Right lobe of liver (tissue), 6 donors: Measurements from ENCODE around the gene BRDT. TPM values are rescaled to one million over a fixed set of nuclear protein-coding genes. Genes with fewer than 3 reads are reported as not detected.

Source experiments
- ATAC-seq, 4 donors: fragments of 200-7000 bp; cut with Tn5 transposase; one replicate each; pipeline ENCODE4 v1.9.1; 2020; ENCODE audit warnings: mild to moderate bottlenecking in 4 of 4, moderate library complexity in 4 of 4
- DNase-seq, 3 donors: peaks; one replicate each; pipeline ENCODE4 v3.0.0-alpha.2; 2020
- H3K27ac ChIP-seq, 3 donors: fragments of 200-600 bp; one replicate each; pipeline ENCODE4 v1.8.0; 2022
- H3K27me3 ChIP-seq, 2 donors: fragments of 200-600 bp; one replicate each; pipeline ENCODE4 v1.8.0; 2022
- H3K36me3 ChIP-seq, 4 donors: fragments of 200-600 bp; sonication (generic) in 1 of 4; one replicate each; pipeline versions ENCODE4 v1.5.1 to v1.8.0; 2017 to 2022; ENCODE audit warnings: control low read depth in 1 of 4
- H3K4me1 ChIP-seq, 4 donors: fragments of 200-600 bp; sonication (generic) in 1 of 4; one replicate each; pipeline versions ENCODE4 v1.5.1 to v1.8.0; 2017 to 2022; ENCODE audit warnings: control low read depth in 1 of 4
- H3K4me3 ChIP-seq, 3 donors: fragments of 200-600 bp; one replicate each; pipeline ENCODE4 v1.8.0; 2022
- H3K9me3 ChIP-seq, 4 donors: fragments of 200-600 bp; sonication (generic) in 1 of 4; one replicate each; pipeline versions ENCODE4 v1.5.1 to v1.8.0; 2017 to 2022; ENCODE audit warnings: control low read depth in 1 of 4
- POLR2A ChIP-seq: fragments of 450-650 bp; IDR thresholded peaks from one replicate; pipeline ENCODE4 v1.6.1; 2017; ENCODE audit warnings: antibody characterized with exemption, mild to moderate bottlenecking
- WGBS: methylation state at CpG from one replicate; pipeline ENCODE4 v1.1.6; 2018; ENCODE audit warnings: low coverage, low lambda C conversion rate; ENCODE audit not compliant: insufficient coverage; ENCODE audit errors: missing lambda C conversion rate; 5-methylcytosine and 5-hydroxymethylcytosine counted together
- intact Hi-C, 2 donors: fragments of 100-400 bp; cut with DNase I; formaldehyde crosslinking; loops; one replicate each; pipeline versions ENCODE4 v1.11.2 to v1.14.1; 2022
- total RNA-seq, 6 experiments: library from RNA; depleted of rRNA in 2 of 6; stranded (reverse); fragments of >200 nt in 2 of 6; fragmentation: NEBNext Ultra II Directional in 3 of 6; extraction: Animal tissue kit (Norgen Biotek cat#: 25700) in 3 of 6; gene quantifications; one replicate each; pipeline versions ENCODE4 v1.1.0 to v1.2.4, GENCODE V29; 2016 to 2023
- TF ChIP-seq, protein P1 (sequence below), 4 donors: fragments of 200-600 bp in 3 of 4; fragments of 450-650 bp in 1 of 4; IDR thresholded peaks; one replicate each; pipeline versions ENCODE4 v1.5.1 to v1.8.0; 2016 to 2022; ENCODE audit warnings: antibody characterized with exemption in 4 of 4, mild to moderate bottlenecking in 2 of 4
- donor health status: DM: no; HTN: yes; CAD: no.
- donor health status: DM: no; HTN: no; CAD: no.
- donor health status: DM: no; HTN: no; CAD: no.
- donor health status: DM: no; HTN: yes; CAD: no.
- donor health status: DM: no; HTN: yes; CAD: no.

Gene BRDT
- total RNA-seq, 6 experiments from 2014 or later = not detected

DNA sequence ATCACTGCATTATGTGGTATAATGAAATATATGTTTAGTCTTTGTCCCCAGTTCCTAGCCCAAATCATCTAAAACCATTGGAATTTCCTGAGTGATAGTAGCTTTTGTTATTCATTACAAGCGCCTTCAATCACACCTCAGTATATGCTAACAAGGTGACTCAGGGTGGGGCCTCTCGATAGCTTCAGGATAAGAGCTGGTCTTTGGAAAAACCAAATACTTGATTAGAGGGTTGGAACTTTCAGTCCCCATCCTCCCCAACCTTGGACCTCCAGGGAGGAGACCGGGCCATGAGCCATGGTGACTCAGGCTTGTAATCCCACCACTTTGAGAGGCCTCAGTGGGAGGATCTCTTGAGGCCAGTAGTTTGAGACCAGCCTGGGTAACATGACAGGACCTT lies 5.1 kb upstream of the BRDT start:
- no peaks in the 10 kb centered on the region for H3K4me1 ChIP-seq
- no peak overlapping the region for H3K4me3 ChIP-seq
- H3K9me3 ChIP-seq = no peaks in the 10 kb centered on the region
- ATAC-seq (no peak), DNase-seq (no peak)
- WGBS = 90% methylated on average over 3 of the region's 3 CpGs
- intact Hi-C loops = no loop called here
- no peak overlapping the region for H3K27ac ChIP-seq
- H3K27me3 ChIP-seq = no peaks in the 10 kb centered on the region
- TF ChIP-seq POLR2A = no peak
- TF ChIP-seq, protein P1, sequence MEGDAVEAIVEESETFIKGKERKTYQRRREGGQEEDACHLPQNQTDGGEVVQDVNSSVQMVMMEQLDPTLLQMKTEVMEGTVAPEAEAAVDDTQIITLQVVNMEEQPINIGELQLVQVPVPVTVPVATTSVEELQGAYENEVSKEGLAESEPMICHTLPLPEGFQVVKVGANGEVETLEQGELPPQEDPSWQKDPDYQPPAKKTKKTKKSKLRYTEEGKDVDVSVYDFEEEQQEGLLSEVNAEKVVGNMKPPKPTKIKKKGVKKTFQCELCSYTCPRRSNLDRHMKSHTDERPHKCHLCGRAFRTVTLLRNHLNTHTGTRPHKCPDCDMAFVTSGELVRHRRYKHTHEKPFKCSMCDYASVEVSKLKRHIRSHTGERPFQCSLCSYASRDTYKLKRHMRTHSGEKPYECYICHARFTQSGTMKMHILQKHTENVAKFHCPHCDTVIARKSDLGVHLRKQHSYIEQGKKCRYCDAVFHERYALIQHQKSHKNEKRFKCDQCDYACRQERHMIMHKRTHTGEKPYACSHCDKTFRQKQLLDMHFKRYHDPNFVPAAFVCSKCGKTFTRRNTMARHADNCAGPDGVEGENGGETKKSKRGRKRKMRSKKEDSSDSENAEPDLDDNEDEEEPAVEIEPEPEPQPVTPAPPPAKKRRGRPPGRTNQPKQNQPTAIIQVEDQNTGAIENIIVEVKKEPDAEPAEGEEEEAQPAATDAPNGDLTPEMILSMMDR (IDR thresholded peaks at IDR 0.05) = no peak
- H3K36me3 ChIP-seq = no peaks in the 10 kb centered on the region

DNA sequence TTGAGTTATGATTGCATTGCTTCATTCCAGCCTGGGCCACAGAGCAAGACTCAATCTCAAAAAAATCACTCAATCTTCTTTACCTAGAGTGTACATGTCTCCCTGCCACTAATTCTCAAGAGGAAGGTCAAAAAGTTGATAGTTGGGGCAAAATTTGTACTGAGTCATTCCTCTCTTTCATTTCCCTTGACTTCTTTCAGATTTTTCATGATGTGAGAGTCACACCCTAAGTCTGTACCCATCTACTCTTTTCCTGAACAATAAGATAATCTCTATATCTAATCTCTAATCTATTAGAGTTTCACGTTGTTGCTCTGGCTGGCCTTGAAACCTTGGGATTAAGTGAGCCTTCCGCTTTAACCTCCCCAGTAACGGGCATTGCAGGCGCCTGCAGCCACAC lies 1.1 kb upstream of the BRDT start:
- TF ChIP-seq, protein P1 (IDR thresholded peaks at IDR 0.05) = no peak
- no peak for TF ChIP-seq POLR2A
- Histone ChIP-seq H3K27me3 (no peaks in the 10 kb centered on the region), H3K4me1 (no peaks in the 10 kb centered on the region), H3K27ac (no peak overlapping the region), H3K9me3 (no peaks in the 10 kb centered on the region), H3K4me3 (no peak overlapping the region), H3K36me3 (no peaks in the 10 kb centered on the region)
- DNase-seq (no peak), ATAC-seq (no peak)
- 59% methylated on average over 4 of the region's 4 CpGs for WGBS
- intact Hi-C loops = no loop called here

DNA sequence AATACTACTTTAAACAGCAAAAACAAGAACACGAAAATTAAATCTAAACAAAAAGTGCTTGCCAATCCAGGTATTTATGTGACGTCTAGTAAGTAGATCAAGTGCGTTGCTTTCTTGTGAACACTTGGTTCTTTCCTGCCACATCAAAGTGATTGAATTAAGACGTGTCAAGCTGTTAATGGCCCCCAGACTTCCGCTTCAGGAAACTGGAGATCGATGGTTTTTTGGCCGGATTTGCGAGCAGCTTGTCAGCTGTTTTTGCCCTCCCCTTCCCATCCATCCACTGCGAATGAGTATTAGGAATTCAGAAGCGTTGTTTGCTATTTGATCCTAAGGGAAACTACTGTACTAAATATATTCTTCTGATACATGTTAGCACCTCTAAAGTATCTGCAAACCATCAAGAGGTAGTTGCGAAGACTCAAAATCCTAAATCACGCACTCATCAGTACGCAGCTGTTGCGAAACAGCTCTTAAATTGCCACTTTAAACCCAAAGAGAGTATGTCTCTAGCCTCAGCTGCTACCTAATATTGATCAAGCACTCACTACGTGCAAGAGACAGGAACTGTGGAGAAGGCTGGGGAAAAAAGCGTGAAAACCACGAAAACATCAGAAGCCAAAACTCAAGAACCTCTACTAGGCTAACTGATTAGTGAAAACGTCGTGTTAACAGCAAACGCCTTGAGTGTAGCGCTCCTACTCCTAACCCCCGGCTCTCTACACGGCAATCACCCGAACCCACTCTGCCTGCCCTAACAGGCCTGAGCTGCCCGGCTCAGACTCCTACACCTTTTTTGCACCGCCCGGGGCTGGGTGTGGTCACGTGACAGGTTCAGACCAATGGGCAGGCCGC lies 473 bp upstream of the BRDT start:
- no peaks in the 10 kb centered on the region for H3K36me3 ChIP-seq
- H3K4me1 ChIP-seq = no peaks in the 10 kb centered on the region
- intact Hi-C loops = no loop called here
- H3K9me3 ChIP-seq = no peaks in the 10 kb centered on the region
- no peak for ATAC-seq
- H3K27me3 ChIP-seq = no peaks in the 10 kb centered on the region
- TF ChIP-seq, protein P1 (IDR thresholded peaks at IDR 0.05) = no peak
- no peak for TF ChIP-seq POLR2A
- H3K4me3 ChIP-seq = no peak overlapping the region
- WGBS = 68% methylated on average over 27 of the region's 29 CpGs
- no peak overlapping the region for H3K27ac ChIP-seq
- no peak for DNase-seq

DNA sequence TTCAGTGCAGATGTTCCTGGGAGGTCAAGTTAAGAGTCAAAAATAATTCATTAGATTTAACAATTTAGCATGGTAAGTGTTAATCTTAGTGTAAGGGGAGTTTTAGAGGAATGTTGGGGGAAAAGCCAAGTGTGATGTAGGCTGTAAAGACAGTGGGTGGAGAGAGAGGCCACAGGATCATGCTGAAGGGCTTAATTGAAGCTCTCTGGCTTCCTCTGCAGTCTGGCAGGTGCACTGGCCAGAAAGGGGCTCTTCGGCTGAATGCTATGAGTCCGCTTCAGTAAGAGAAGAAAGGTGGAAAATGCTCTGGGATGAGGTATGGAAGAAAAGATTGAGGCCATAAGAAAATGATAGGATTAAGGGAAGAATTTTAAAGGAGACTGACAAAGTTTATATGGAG lies 3.0 kb downstream of the BRDT start:
- ATAC-seq (no peak), DNase-seq (no peak)
- Histone ChIP-seq H3K36me3 (no peaks in the 10 kb centered on the region), H3K4me3 (no peak overlapping the region), H3K27ac (no peak overlapping the region), H3K9me3 (no peaks in the 10 kb centered on the region), H3K4me1 (no peaks in the 10 kb centered on the region), H3K27me3 (no peaks in the 10 kb centered on the region)
- 40% methylated on average over 1 of the region's 2 CpGs for WGBS
- intact Hi-C loops = no loop called here
- TF ChIP-seq POLR2A = no peak
- TF ChIP-seq, protein P1 (IDR thresholded peaks at IDR 0.05) = no peak
